Skeletal muscle cell (primary cell): ENCODE data around the gene TRUB1.
"Not testable (repeated sequence)": the region's sequence is repeated elsewhere in the genome, so short reads cannot be mapped to it uniquely, and the experiment has no call there.

ENCODE experiments used
- DNase-seq: peaks from one replicate; pipeline ENCODE4 v3.0.0-alpha.2; 2010; ENCODE audit warnings: low read depth
- H3K4me3 ChIP-seq: 2 replicates; pipeline ENCODE4 v1.5.1; 2011; ENCODE audit warnings: low read depth, mild to moderate bottlenecking, control low read depth, low read length, moderate library complexity

The TRUB1 gene

GRCh38 chr10:114922003-114922402, 16.0 kb upstream of the TRUB1 start:
- no peak for DNase-seq

GRCh38 chr10:114923551-114923950, 14.4 kb upstream of the TRUB1 start:
- no peak for DNase-seq
- no peak overlapping the region for H3K4me3 ChIP-seq

More at GRCh38 chr10:114922003-114922402, 16.0 kb upstream of the TRUB1 start:
- no peak overlapping the region for H3K4me3 ChIP-seq

- no peak overlapping the region for H3K4me3 ChIP-seq
- no peak for DNase-seq
These were observed 12.1 kb upstream of the TRUB1 start for GRCh38 chr10:114925587-114926586.

DNA sequence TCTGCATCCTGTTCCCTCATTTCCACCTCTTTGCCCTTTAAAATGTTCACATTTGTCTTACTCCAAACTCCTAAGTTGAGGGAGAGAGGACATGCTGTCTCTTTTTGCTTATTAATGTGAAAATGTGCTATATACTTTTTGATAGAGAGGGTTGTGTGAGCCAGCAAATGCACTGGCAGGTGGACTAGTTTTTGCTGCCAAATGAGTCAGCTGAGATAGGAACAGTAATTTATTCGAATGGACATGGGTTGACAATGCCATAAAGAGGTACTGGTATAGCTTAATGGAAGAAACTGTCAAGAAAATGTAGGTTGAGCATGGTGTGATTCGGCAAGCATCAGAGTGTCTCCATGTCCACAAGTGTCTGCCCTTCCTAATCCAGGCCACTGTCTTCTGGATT, 9.2 kb upstream of the TRUB1 start:
- DNase-seq, result no peak
- H3K4me3 ChIP-seq, result no peak overlapping the region

DNA sequence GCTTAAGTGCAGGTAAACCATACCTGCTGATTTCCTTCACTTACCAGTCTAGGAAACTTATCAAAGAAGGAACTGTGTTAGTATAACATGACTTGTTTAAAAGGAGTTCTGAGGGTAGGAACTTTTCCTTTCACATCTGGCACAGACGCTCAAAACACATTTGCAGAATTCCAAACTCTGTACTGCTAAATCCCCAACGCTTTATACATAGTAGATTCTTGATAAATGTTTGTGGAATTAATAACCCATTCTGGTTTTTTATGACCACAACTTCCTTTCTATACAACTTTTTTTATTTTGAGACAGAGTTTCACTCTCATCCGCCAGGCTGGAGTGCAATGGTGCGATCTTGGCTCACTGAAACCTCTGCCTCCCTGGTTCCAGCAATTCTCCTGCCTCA, 7.7 kb upstream of the TRUB1 start:
- DNase-seq, result no peak
- no peak overlapping the region for H3K4me3 ChIP-seq

DNA sequence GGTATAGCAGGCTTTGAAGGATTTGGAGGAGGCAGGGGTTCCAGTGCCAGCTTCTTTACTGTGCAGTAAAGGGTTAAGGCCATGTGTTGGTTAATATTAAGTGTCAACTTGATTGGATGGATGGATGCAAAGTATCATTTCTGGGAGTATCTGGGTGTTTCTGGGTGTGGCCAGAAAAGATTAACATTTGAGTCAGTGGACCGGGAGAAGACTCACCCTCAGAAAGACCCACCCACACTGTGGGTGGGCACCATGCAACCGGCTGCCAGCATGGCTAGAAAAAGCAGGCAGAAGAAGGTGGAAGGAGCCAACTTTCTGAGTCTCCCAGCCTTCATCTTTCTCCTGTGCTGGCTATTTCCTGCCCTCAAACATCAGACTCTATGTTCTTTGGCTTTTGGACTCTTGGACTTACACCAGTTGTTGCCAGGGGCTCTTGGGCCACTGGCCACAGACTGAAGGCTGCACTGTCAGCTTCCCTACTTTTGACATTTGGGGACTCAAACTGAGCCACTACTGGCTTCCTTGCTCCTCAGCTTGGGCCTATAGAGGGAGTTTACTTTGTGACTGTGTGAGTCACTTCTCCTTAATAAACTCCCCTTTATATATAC, 6.8 kb upstream of the TRUB1 start:
- DNase-seq, result no peak
- no peak overlapping the region for H3K4me3 ChIP-seq

DNA sequence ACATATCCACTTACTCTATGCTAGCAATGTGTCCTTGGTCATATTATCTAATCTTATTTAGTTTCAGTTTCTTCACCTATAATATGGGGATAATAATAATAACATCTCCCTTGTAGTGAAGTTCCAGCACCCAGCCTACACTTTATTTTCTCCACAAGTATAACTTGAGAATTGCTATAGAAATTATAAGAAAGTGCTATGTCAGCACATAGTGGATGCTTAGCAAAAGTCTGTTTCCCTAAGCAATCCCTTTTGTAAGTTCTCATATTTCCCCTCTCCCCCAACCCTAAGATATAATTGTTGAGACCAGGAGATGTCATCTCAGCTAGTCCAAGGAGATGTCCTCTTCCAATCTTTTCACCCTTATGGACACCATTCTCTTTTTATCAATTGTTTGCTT, 5.8 kb upstream of the TRUB1 start:
- DNase-seq, result no peak
- H3K4me3 ChIP-seq, result no peak overlapping the region

GRCh38 chr10:114932945-114933344, 5.0 kb upstream of the TRUB1 start:
- DNase-seq, result no peak
- no peak overlapping the region for H3K4me3 ChIP-seq

GRCh38 chr10:114933588-114933987, 4.4 kb upstream of the TRUB1 start:
- no peak for DNase-seq
- H3K4me3 ChIP-seq, result no peak overlapping the region

DNA sequence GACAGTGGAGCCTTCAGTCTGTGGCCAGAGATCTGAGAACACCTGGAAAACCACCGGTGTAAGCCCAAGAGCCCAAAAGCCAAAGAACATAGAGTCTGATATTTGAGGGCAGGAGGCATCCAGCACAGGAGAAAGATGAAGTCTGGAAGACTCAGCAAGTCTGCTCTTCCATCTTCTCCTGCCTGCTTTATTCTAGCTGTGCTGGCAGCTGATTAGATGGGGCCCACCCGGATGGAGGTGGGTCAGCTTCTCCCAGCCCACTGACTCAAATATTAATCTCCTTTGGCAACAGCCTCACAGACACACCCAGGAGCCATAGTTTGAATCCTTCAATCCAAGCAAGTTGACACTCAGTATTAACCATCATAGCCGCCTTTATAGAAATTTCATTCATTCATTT, 4.0 kb upstream of the TRUB1 start:
- DNase-seq, H3K4me3 ChIP-seq: not testable (repeated sequence)

- no peak for DNase-seq
- peak overlapping the region; percentile 99 for H3K4me3 ChIP-seq
These were observed 830 bp downstream of the TRUB1 start for GRCh38 chr10:114938856-114939193.

DNA sequence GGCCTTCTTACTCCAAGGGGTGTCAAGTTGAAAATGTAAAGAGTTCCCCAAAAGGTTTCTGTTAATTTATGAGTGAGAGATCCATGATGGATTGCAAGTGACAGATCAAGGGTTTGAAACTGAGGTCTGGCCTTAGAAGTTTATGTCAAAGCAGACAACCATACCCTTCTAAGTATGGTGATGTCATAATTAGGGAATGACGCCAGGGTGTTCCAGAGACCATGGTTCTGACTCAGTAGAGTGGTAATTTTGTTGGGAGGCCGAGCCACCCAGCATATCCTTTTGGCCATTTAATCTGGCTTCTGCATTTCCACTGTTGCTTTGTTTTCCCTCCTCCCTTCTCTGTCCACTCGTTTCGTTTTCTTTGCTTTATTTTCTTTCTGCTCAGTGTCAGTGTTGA, 2.7 kb downstream of the TRUB1 start:
- DNase-seq, result no peak
- H3K4me3 ChIP-seq, result no peak overlapping the region

GRCh38 chr10:114943000-114943399, 5.0 kb downstream of the TRUB1 start:
- no peak overlapping the region for H3K4me3 ChIP-seq
- no peak for DNase-seq

GRCh38 chr10:114953047-114953446, 15.1 kb downstream of the TRUB1 start:
- DNase-seq, result no peak

DNA sequence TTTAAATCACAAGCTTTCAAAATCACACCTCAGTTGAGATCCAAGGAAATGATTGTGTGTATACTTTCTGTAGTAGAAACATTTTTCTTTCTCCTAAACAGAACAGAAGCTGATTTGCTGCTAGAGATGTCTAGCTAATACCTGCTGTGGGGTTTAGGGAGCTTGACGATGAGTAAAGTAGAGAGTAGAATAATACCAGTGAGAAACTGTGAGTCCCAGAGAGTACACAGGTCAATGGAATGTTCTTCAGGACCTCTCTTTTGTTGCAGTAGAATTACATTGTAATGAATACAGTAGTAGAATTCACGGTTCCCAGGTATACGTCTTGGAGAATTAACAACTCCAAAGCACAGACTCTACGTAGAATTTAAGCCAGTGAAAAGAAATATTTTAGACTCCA, 18.0 kb downstream of the TRUB1 start:
- DNase-seq, result no peak
- H3K4me3 ChIP-seq, result no peak overlapping the region

More at GRCh38 chr10:114953047-114953446, 15.1 kb downstream of the TRUB1 start:
- H3K4me3 ChIP-seq, result no peak overlapping the region

DNA sequence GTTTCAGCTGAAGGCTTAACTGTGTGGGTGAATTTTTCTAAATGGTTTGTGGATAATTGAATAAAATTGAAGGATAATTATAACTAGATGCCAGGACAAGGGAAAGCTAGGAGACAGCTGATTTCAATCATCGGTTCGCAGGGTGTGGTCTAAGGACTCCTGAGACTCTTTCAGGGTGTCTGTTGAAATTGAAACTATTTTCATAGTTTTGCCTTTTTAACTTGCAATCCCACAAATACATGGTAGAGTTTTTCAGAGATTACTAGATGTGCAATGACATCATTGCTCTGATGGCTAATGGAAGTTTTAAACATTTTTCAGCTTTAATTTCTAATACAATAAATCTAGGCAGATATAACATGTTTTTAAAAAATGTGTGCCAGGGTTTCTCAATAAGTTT, 18.5 kb downstream of the TRUB1 start:
- DNase-seq, result no peak
- H3K4me3 ChIP-seq, result no peak overlapping the region

DNA sequence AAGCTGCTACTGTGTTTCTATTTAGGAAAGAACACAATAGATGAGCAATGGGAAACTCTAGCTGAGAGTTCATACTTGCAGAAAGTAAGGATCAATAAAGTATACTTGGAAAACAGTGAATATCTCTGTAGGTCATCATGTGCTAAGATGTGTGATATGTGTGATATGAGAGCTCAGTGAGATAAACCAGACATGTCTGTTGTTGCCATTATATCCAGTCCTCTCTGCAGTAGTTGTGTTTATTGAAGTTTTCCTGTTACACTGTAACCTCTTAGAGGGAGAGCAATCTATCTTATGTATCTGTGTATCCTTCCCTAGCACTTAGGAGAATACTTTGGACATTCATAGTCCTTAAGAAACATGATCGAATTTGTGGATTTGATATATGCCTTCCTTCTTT, 19.1 kb downstream of the TRUB1 start:
- no peak for DNase-seq
- H3K4me3 ChIP-seq, result no peak overlapping the region

DNA sequence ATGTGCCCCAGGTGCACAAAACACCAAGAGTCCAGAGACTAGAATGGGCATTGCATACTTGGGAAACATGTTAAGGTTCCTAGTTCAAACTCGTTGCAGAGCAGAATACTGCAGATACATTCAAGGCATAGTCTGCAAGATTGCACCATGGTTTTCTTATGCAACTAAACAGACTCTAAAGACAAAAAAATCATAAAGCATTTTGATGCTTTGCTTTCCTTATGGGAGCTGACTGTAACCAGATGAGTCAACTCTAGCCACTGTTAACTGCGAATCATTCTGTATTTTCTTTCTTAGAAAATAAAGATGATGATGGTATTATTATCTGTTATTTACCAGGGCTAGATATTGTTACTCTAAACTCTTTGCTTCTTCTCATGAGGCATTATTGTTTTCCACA, 19.7 kb downstream of the TRUB1 start:
- no peak overlapping the region for H3K4me3 ChIP-seq
- DNase-seq, result peak; percentile 7

DNA sequence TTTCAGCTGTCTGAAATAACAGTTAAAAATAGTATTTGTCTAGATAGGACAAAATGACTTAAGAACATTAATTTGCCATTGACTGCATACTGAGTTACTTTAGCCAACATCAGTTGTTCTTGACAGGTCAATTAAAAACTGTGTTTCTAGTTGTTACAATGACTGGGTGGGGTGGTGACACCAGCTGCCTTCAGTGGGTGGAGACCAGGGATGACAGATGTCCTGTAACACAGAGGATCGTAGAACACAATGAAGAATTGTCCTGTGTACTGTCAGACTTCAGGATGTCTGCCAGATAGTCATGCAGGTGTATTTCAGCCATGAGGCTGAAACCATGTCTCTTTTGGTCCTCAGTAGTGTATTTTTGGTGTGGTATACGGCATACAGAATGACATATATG, 24.4 kb downstream of the TRUB1 start:
- H3K4me3 ChIP-seq, result no peak overlapping the region
- DNase-seq, result no peak

DNA sequence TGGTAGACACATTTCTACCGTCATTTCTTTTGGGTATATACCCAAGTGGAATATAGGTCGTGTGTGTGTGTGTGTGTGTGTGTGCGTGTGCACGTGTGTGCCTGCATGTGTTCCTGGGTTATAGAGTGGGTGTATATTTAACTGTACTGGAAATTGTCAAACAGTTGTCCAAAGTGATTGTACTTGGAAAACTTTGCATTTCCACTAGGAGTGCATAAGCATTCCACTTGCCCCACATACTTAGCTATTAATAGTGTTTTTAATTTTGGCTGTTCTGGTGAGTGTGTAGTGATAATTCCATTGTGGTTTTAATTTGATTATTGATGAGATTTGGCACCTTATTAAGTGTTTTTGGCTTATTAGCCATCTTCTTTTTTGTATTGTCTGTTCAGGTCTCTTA, 25.9 kb downstream of the TRUB1 start:
- no peak for DNase-seq
- no peak overlapping the region for H3K4me3 ChIP-seq

GRCh38 chr10:114967071-114967470, 29.1 kb downstream of the TRUB1 start:
- H3K4me3 ChIP-seq, result no peak overlapping the region
- DNase-seq, result peak; percentile 4
